CD14-positive monocyte (primary cell): Measurements from ENCODE around the gene CIZ1. TPM values are rescaled to one million over a fixed set of nuclear protein-coding genes. Genes with fewer than 3 reads are reported as not detected.

ENCODE experiments used
- DNase-seq, 3 donors: peaks; one replicate each; pipeline ENCODE4 v3.0.0-alpha.2; 2011 to 2022
- H2AFZ ChIP-seq: 2 replicates; pipeline ENCODE4 v1.6.0; 2012; ENCODE audit warnings: mild to moderate bottlenecking, low read depth, low read length, inconsistent platforms; ENCODE audit not compliant: insufficient read depth, poor library complexity, severe bottlenecking
- H3K27ac ChIP-seq, 2 donors: 1 replicate in 1 of 2; 2 replicates in 1 of 2; pipeline ENCODE4 v1.5.1; 2012 to 2013; ENCODE audit warnings: low read length in 2 of 2, control low read depth in 1 of 2, inconsistent platforms in 1 of 2, low read depth in 1 of 2, mild to moderate bottlenecking in 1 of 2
- H3K27me3 ChIP-seq, 2 donors: one replicate each; pipeline versions ENCODE4 v1.6.0 to v1.6.1; 2011 to 2013; ENCODE audit warnings: low read length in 2 of 2; ENCODE audit not compliant: control insufficient read depth in 2 of 2, insufficient read depth in 2 of 2
- H3K36me3 ChIP-seq, 2 donors: replicated peaks in 1 of 2; 1 replicate in 1 of 2; 2 replicates in 1 of 2; pipeline versions ENCODE4 v1.5.1 to v1.6.1; 2012 to 2013; ENCODE audit warnings: low read length in 2 of 2, control low read depth in 1 of 2, inconsistent platforms in 1 of 2, mild to moderate bottlenecking in 1 of 2; ENCODE audit not compliant: insufficient read depth in 2 of 2, control insufficient read depth in 1 of 2
- H3K4me1 ChIP-seq, 2 donors: 1 replicate in 1 of 2; 2 replicates in 1 of 2; pipeline versions ENCODE4 v1.5.1 to v1.6.1; 2012 to 2013; ENCODE audit warnings: low read length in 2 of 2, control low read depth in 1 of 2, inconsistent platforms in 1 of 2, mild to moderate bottlenecking in 1 of 2, moderate library complexity in 1 of 2; ENCODE audit not compliant: insufficient read depth in 2 of 2, control insufficient read depth in 1 of 2
- H3K4me2 ChIP-seq: replicated peaks from 2 replicates; pipeline ENCODE3; 2012; ENCODE audit warnings: low read length, moderate library complexity, mild to moderate bottlenecking; ENCODE audit not compliant: poor library complexity, severe bottlenecking; ENCODE audit errors: extremely low read depth
- H3K4me3 ChIP-seq, 3 experiments: fragments of 200-600 bp in 1 of 3; sonication (generic) in 1 of 3; replicated peaks in 1 of 3; 1 replicate in 2 of 3; 2 replicates in 1 of 3; pipeline ENCODE4 v1.5.1; 2011 to 2013; ENCODE audit warnings: low read length in 3 of 3, mild to moderate bottlenecking in 3 of 3, control low read depth in 2 of 3, low read depth in 2 of 3, inconsistent platforms in 1 of 3, moderate library complexity in 1 of 3
- H3K79me2 ChIP-seq: 2 replicates; pipeline ENCODE4 v1.6.0; 2012; ENCODE audit warnings: mild to moderate bottlenecking, control low read depth, inconsistent platforms, low read length, moderate library complexity; ENCODE audit not compliant: insufficient read depth
- H3K9ac ChIP-seq: 2 replicates; pipeline ENCODE4 v1.6.0; 2017; ENCODE audit warnings: low read length, mild to moderate bottlenecking; ENCODE audit not compliant: insufficient read depth, poor library complexity, severe bottlenecking
- H3K9me3 ChIP-seq, 2 donors: replicated peaks in 1 of 2; 1 replicate in 1 of 2; 2 replicates in 1 of 2; pipeline versions ENCODE4 v1.5.1 to v1.6.1; 2012 to 2013; ENCODE audit warnings: low read length in 2 of 2, control low read depth in 1 of 2; ENCODE audit not compliant: control insufficient read depth in 1 of 2, insufficient read depth in 1 of 2
- H4K20me1 ChIP-seq: 2 replicates; pipeline ENCODE4 v1.6.0; 2012; ENCODE audit warnings: mild to moderate bottlenecking, low read length, control low read depth, moderate library complexity; ENCODE audit not compliant: insufficient read depth
- H3K27ac Mint-ChIP-seq, 7 donors: one replicate each; pipeline ENCODE4 v1.8.0; 2020; ENCODE audit warnings: mild to moderate bottlenecking in 7 of 7, mixed read lengths in 7 of 7, moderate library complexity in 6 of 7, inconsistent platforms in 2 of 7
- H3K27me3 Mint-ChIP-seq, 3 donors: one replicate each; pipeline ENCODE4 v1.8.0; 2021 to 2022; ENCODE audit warnings: low read depth in 3 of 3, mild to moderate bottlenecking in 3 of 3, mixed read lengths in 3 of 3, moderate library complexity in 3 of 3, inconsistent platforms in 1 of 3
- H3K36me3 Mint-ChIP-seq, 2 donors: one replicate each; pipeline ENCODE4 v1.8.0; 2020; ENCODE audit warnings: mixed read lengths in 2 of 2, inconsistent platforms in 1 of 2, mild to moderate bottlenecking in 1 of 2
- H3K4me1 Mint-ChIP-seq: one replicate; pipeline ENCODE4 v1.8.0; 2020; ENCODE audit warnings: mild to moderate bottlenecking, mixed read lengths
- H3K4me3 Mint-ChIP-seq, 2 donors: one replicate each; pipeline ENCODE4 v1.8.0; 2020; ENCODE audit warnings: mild to moderate bottlenecking in 2 of 2, mixed read lengths in 2 of 2, moderate library complexity in 1 of 2
- H3K9me3 Mint-ChIP-seq, 7 donors: one replicate each; pipeline ENCODE4 v1.8.0; 2020 to 2022; ENCODE audit warnings: mixed read lengths in 7 of 7, mild to moderate bottlenecking in 6 of 7, moderate library complexity in 6 of 7, inconsistent platforms in 2 of 7
- CTCF ChIP-seq: fragments of 200-600 bp; IDR thresholded peaks from one replicate; pipeline ENCODE4 v1.8.0; 2022; ENCODE audit warnings: antibody characterized with exemption, mild to moderate bottlenecking
- WGBS: methylation state at CpG from one replicate; pipeline ENCODE4 v1.1.5; 2013; ENCODE audit warnings: missing lambda C conversion rate; ENCODE audit not compliant: insufficient coverage; 5-methylcytosine and 5-hydroxymethylcytosine counted together
- intact Hi-C, 2 donors: fragments of 100-400 bp; cut with micrococcal nuclease; formaldehyde crosslinking; loops; one replicate each; pipeline versions ENCODE4 v1.15.0 to v1.15.1; 2023
- polyA plus RNA-seq, 3 donors: library from polyadenylated mRNA; depleted of rRNA in 1 of 3; unstranded in 2 of 3; stranded (reverse) in 1 of 3; fragments of 300-500 nt in 2 of 3; fragments of >200 nt in 1 of 3; fragmentation: Illumina TruSeq in 2 of 3; gene quantifications; 1 replicate in 2 of 3; 2 replicates in 1 of 3; pipeline ENCODE4 v1.2.3, GENCODE V29; 2012 to 2021

The CIZ1 gene
- polyA plus RNA-seq, 3 donors: 3.4 to 53.7 (median 5.9) TPM

DNA sequence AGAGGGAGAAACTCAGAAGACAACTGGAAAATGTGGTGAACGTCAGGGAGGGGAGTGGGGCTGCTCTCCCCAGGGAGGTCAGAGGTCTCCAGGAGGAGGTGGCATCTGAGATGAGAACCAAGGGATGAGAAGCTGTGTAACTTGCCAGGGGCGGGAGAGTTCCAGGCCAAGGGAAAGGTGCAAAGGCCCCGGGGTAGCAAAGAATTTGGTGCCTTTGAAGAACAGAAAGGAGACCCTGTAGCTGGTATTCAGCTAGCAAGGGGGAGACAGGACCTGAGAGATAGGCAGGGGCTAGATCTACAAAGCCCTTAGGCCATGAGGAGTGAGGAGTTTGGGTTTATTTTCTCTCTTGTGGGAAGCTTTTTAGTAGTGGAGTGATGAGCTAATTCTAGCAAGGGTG lies 15.1 kb upstream of the CIZ1 start:
- H3K4me1 Mint-ChIP-seq: peaks cover 26% of the 10 kb centered on the region
- no peak overlapping the region for H3K4me2 ChIP-seq
- H3K9ac ChIP-seq: no peak overlapping the region
- no peaks in the 10 kb centered on the region for H4K20me1 ChIP-seq
- no peak overlapping the region for H3K4me3 Mint-ChIP-seq
- H3K4me3 ChIP-seq: no peak overlapping the region
- peaks cover 0 to 2% of the 10 kb centered on the region in 2 donors for H3K36me3 Mint-ChIP-seq
- H3K9me3 ChIP-seq: no peaks in the 10 kb centered on the region
- H3K79me2 ChIP-seq: no peaks in the 10 kb centered on the region
- no peak overlapping the region for H3K27ac ChIP-seq
- H3K27me3 ChIP-seq: peaks cover 0 to 18% of the 10 kb centered on the region in 2 donors
- intact Hi-C loops: no loop called here
- no peak for DNase-seq
- TF ChIP-seq CTCF: no peak
- H3K36me3 ChIP-seq: no peaks in the 10 kb centered on the region
- H3K27ac Mint-ChIP-seq: peak overlapping the region in 1 of 7 donors; percentile 46
- 100% methylated on average over 3 of the region's 3 CpGs for WGBS
- H3K27me3 Mint-ChIP-seq: peaks cover 17 to 35% (median 26%) of the 10 kb centered on the region in 3 donors
- no peak overlapping the region for H2AFZ ChIP-seq
- H3K4me1 ChIP-seq: peaks cover 18 to 32% of the 10 kb centered on the region in 2 donors
- peaks cover 0 to 8% (median 0%) of the 10 kb centered on the region in 7 donors for H3K9me3 Mint-ChIP-seq

DNA sequence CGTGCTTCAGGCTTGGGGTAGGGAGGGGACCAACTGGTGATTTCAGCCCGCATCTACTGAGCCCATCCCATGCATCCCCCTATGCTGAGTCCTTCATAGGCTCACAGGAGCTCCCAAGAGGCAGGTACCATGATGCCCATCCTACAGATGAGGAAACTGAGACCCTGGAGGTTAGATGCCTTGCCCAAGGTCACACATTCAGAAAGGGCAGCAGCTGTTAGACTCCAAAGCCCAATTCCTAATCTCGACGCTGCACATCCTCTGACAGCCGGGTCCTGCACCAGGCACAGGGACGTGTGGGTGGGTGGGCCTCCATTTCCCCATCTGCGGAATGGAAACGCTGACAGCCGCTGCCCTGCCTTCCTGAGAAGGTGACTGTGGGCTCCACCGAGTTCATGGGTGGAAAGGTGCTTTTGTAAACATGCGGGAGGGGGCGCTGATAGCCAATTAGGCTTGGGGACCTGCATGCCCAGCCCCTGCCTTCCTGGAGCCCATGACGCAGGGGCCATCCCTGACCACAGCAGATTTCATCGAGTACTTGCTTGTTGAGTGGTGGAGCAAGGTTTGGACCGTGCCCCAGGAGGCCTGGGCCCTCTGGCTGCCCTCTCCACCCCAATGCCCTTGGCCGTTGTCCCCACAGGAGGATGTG lies 14.0 kb upstream of the CIZ1 start:
- WGBS: 88% methylated on average over 11 of the region's 16 CpGs
- Mint-ChIP-seq H3K4me1 (peaks cover 26% of the 10 kb centered on the region), H3K27ac (no peak overlapping the region), H3K4me3 (peak overlapping the region in 1 of 2 donors; percentile 88), H3K9me3 (peaks cover 0 to 8% (median 0%) of the 10 kb centered on the region in 7 donors), H3K27me3 (peaks cover 17 to 30% (median 26%) of the 10 kb centered on the region in 3 donors), H3K36me3 (peaks cover 0 to 2% of the 10 kb centered on the region in 2 donors)
- H2AFZ ChIP-seq: no peak overlapping the region
- no peak for DNase-seq
- TF ChIP-seq CTCF: no peak
- no peaks in the 10 kb centered on the region for H3K36me3 ChIP-seq
- intact Hi-C loops: no loop called here
- H3K79me2 ChIP-seq: no peaks in the 10 kb centered on the region
- H3K27me3 ChIP-seq: peaks cover 0 to 18% of the 10 kb centered on the region in 2 donors
- no peak overlapping the region for H3K9ac ChIP-seq
- H3K9me3 ChIP-seq: no peaks in the 10 kb centered on the region
- H4K20me1 ChIP-seq: no peaks in the 10 kb centered on the region
- H3K4me2 ChIP-seq: no peak overlapping the region
- H3K4me3 ChIP-seq: no peak overlapping the region
- peaks cover 18 to 32% of the 10 kb centered on the region in 2 donors for H3K4me1 ChIP-seq
- H3K27ac ChIP-seq: no peak overlapping the region
